ENCODE measurements around the gene DNAH1.

Gene DNAH1

GRCh38 chr3:52446631-52447511 is 130.8 kb downstream of the DNAH1 start:
- peak; percentile 68 for DNase-seq (ENCODE audit: low spot score)

- DNase-seq (ENCODE audit: low spot score): no peak
Observed at GRCh38 chr3:52447512-52448355, 131.6 kb downstream of the DNAH1 start.

Data from AG08395 (cell line).